HTR-8/SVneo (cell line): ENCODE data around the gene MTMR2.

Experiments
- DNase-seq: peaks from one replicate; pipeline ENCODE4 v3.0.0; 2011; ENCODE audit warnings: low spot score, mixed read lengths; ENCODE audit not compliant: insufficient read length
- FAIRE-seq: peaks from 2 replicates; lab custom pipeline; 2011; peaks lifted over from hg19 to GRCh38; lab: Jason Lieb, UNC

Gene MTMR2

DNA sequence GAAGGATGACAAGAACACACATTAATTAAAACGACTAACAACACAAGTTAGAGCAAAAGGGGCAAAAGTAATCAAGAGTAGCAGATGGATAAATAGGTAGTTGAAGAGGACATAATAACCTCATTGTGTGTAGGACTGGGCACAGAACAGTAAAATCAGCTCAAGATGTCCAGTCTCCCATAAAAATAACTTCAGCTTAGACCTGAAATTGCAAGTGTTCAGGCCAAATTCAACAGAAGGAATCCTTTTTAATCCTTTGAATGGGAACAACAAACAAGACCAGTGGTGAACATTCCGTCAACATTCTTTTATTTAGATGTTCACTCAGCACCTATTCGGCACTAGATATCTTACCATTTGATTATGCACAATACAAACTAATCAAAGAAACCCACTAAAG is 4.4 kb downstream of the MTMR2 start:
- DNase-seq (no peak), FAIRE-seq (no peak)

DNA sequence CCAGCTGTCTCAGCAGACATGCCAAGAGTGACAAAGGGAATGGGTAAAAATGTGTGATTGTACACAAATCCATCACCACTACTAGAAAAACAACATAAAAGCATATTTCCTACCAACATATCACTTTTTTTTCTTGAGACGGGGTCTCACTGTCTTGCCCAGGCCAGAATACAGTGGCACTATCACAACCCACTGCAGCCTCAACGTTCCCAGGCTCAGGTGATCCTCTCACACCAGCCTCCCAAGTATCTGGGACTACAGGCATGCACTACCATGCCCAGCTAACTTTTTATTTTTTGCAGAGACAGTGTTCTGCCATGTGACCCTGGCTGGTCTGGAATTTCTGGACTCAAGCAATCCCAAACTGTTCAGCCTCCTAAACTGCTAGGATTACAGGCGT is 5.2 kb downstream of the MTMR2 start:
- DNase-seq = no peak
- FAIRE-seq = no peak

DNA sequence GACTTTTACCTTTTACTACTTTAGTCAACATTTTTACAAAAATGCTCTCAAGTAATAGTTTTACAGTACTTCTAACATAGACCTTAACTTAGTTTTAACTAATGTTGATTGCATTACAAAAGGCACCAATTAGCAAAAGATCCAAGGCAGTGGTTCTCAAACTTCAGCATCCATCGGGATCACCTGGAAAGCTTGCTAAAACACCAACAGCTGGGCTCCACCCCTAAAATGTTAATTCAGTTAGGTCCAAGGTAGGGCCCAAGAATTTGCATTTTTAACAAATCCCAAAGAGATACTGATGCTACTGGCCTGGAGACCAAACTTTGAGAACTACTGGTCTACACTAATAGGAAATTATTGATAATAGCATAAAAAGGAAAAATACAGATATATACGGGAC is 5.9 kb downstream of the MTMR2 start:
- FAIRE-seq = no peak
- no peak for DNase-seq

DNA sequence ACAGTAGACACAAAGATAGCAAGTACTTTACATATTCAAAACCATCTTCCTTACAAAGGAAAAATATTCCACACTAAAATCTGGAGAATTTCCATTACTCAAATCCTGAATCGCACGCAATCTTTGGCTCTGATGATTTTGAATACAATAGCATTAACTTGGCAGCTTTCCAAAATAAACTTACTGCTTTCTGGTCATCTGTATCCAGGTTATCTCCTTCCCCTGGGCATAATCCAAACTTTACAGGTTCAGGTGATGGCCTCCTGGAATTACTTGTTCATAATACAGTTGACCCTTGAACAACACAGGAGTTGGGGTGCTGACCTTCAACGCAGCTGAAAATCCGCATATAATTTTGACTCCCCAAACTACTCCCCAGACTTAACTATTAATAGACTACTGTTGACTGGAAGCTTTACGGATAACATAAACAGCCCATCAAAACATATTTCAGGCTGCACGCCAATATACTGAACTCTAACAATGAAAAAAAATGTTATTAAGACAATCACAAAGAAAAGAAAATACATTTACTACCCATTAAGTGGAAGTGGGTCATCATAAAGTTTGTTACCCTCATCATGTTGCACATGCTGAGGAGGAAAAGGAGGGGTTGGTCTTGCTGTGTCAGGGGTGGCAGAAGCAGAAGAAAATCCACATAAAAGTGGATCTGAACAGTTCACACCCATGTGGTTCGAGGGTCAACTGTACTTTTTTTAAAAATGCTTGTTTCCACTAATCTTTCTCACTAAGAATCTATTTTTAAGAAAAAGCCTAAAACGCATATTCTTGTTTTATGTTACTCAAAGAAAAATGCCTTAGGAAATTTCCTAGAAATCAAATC is 6.5 kb downstream of the MTMR2 start:
- no peak for FAIRE-seq

DNA sequence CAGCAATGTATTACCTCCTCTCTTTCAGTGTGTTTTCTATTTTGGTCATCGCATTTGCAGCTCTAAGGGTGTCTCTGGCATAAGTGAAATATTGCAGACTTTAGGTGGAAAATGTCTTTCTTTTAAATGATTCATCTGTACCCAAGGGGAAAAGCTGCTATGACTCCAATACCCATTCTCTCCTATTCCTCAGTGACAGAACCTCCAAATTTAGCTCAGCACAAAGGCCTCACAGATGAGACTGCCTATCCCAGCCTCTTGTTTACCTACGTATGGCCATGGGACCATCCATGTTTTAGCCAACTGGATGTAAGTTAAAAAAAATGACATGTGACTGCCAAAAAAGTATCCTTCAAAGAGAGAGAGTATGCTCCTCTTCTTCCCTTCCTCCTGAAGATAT is 7.9 kb downstream of the MTMR2 start:
- FAIRE-seq = no peak
- DNase-seq = no peak

More for the DNA sequence above, 6.5 kb downstream of the MTMR2 start:
- no peak for DNase-seq

DNA sequence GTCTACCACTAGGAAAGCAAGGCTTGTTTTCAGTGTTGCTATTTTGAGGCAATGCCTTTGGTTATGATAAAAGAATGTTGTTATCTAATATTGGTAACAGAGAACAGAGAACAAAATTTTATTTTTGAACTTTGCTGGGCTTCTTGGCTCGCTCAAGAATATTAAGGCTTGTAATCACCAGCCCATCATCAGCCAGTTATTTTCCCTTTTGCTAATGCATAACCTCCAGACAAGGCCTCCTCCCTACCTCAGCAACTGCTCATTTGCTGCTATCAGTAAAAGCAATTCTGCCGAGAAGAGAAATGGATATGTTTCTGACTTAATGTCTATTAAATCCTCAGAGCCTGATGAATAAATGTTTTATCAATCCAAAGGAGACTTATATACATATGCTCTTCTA is 8.9 kb downstream of the MTMR2 start:
- FAIRE-seq = no peak
- DNase-seq = no peak

DNA sequence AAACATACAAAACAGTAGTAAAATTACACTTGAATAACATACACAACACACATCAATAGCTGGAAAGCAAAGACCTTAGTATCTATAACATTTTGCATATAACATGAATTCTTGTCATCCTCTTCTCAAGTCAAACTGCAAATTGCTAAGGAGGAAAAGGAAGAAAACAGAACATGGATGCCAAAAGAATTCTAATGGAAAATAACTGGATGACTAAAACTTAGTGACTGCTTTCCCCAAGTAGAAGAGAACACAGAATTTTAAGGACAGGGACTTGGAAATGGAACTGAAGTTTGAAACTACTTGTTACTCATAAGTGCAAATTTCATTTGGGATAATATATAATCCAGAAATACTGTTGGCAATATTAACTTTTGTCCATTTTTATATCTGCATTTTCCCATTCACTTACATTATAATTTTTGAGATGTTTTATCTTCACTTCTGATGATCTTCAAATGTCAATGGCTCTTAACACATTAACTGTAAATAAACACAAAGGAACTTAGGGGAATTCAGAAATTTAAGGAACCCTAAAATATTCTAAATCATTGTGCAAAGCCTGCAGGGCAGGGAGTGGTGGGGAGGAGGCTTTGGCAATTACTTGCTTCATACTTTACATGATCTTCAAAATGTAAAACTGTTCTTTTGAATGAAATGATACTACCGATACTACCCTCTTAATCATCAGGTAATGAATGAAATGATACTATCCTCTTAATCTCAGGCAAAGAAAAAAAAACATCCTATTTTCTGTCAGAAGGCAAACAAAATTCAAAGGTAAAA is 9.9 kb downstream of the MTMR2 start:
- FAIRE-seq = no peak
- DNase-seq = no peak

DNA sequence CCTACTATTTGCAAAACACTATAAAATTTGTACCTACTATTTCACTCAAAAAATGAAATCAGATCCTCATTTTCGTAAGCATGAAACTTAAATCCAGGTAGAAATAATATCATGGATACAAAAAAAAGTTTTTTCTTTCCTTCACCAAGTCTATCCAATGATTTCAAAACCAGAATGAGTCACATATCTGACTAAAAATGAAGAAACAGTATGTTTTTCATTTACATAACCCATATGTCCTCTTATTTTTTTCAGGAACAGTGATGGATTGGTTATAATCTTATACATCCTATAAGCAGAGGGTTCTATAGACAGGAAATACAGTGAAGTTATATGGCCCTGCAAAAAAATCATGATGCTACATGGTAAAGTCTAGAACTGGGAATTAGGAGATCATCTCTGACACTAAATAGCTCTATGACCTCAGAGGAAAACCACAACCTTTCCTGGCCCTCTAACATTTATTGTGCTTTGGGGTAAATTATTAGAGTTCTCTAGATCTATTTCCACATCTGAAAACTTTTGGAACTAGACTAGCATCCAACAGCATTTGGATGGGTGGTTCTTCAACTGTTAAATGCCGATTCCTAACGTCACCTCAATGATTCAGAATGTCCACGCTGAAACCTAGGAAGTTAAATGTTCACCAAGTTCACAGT is 10.9 kb downstream of the MTMR2 start:
- FAIRE-seq = no peak
- no peak for DNase-seq

DNA sequence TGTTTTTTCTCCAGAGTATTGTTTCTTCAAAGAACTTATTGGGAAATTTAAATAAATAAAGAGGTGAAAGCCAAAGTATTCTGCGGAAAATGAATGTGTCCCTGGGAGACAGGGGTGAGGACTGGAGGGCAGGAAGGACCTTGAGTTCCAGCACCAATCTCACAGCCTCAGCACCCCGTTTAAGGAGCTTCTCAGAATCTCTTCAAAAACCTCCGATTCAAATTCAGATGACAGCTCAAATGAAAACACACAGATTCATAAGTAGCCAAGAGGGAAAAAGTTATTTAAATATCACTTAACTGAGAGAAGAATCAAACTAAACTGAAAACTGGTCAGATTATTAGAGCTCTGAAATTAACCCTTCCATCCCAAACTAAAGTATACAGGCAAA is 12.5 kb downstream of the MTMR2 start:
- FAIRE-seq (no peak), DNase-seq (no peak)

DNA sequence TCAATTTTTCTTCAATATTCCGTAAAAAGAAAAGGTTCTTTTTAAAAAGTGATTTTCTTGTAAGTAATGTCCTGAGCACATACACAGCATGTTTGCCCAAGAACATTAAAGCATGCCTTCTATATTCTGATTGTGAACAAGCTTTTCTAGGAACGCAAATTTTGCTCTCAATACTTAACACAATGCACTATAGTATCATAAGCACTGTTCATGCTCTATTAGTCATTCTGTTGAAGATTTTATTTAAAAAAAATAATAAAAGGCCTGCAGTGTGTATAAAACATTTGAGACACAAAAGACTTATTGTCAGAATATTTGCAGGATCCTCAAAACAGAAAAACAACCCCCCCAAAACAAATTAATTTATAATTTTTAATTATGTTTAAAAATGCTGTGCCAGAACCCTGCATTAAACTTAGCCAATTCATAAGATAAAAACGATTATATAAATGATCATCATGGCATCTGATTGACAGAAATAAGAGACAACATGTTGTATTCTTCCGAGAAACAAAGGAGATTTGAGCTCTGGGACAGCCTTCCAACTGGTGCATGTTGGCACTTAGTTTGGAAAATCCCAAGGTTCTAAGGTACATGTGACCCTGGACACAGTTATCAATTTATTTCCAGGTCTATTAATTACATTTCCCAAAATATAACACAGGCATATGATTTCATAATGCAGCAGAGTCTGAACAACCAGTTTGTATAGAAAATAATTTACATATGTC is 13.1 kb downstream of the MTMR2 start:
- no peak for DNase-seq
- no peak for FAIRE-seq

DNA sequence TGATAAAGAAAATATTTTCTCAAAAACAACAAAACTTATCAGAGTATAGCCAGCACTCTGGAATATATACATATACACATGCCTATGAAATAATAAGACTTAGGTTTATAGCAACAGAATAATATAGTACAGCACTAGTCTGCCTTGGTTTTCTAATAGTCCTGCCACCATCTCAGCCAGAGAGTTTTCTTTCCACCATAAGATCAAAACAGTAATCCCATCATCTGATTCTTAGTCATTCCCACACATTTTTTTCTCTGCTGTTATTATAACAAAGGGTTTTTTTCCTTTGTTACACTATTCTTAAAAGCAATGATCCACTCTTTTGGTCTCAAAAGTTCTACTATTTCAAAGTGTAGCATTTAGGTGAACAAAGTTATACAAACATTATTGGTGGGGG is 15.1 kb downstream of the MTMR2 start:
- DNase-seq (no peak), FAIRE-seq (no peak)

DNA sequence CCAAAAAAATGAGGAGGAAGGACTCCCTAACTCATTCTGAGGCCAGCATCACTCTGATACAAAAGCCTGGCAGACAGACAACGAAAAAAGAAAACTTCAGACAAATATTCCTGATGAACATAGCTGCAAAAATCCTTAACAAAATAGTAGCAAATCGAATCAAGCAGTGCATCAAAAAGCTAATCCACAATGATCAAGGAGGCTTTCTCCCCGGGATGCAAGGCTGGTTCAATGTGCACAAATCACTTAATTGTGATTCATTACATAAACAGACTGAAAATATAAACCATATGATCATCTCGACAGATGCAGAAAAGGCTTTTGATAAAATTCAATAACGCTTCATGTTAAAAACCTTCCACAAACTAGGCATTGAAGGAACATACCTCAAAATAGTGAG is 16.4 kb downstream of the MTMR2 start:
- DNase-seq (no peak), FAIRE-seq (no peak)

DNA sequence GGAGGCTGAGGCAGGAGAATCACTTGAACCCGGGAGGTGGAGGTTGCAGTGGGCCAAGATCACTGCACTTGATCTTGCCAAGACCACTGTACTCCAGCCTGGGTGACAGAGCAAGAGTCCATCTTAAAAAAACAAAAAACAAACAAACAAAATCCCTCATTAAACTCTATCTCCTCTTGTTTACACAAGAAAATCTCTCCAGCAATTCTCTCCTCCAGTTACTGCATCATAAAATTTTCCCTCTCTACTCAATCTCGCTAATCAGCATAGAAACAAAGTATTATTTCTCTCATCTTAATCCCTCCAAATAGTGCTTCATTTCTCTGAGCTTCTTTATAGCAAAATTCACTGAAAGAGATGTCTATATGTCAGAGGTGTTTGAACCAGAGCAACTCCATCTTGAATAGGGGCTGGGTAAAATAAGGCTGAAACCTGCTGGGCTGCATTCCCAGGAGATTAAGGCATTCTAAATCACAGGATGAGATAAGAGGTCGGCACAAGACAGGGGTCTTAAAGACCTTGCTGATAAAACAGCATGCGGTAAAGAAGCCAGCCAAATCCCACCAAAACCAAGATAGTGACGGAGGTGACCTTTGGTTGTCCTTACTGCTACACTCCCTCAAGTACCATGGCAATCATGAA is 19.8 kb downstream of the MTMR2 start:
- no peak for FAIRE-seq
- DNase-seq = no peak

DNA sequence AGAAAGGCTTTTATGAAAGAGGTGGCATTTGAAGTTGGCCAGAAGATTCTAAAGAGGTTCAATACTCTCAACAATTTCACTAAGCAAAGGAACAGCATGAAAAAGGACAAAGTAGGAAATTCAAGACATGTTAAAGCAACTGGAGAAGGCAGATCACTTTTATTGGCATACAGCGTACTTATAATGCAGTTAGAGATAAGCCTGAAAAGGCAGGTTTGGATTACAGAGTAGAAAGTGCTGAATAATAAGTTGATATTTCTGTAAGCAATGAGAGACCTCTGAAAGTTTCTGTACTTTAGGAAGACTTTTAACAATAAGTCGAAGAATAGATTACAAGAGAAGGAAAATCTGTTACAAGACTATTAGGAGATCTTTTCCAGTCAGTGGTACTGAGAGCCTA is 25.1 kb downstream of the MTMR2 start:
- FAIRE-seq (no peak), DNase-seq (no peak)

DNA sequence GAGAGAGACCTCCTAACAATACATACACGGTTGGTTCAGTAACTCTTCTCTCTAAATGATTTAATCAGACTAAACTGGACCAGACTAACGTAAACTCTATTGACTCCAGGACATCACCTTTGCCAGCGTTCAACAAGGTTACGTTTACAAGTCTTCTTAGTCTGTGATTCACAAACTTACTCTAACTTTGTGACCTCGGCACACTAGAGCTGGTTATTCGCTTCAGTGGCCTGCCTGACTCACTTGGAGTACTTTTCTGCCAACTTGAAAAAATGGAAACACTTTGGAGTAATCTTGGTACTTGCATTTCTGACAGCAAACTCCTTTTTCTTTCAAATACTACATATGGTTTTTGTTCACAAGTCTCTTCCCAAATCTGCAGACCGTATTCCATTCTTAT is 26.2 kb downstream of the MTMR2 start:
- no peak for DNase-seq
- no peak for FAIRE-seq

DNA sequence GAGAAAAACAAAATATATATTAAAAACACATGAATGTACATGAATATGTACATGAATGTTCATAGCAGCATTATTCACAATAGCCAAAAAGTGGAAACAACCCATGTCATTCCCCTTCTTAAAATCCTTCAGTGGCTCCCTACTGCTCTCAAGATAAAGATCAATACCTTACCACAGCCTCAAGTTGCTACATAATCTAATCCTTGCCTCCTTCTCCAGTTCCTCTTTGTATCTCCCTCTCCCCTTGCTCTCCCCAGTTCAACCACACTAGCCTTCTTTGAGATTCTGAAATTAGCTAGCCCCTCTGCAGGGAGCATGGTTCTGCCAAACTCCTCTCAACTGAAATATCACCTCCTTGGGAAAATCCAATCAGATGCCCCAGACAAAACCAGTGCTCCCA is 28.1 kb downstream of the MTMR2 start:
- no peak for DNase-seq
- FAIRE-seq = no peak

DNA sequence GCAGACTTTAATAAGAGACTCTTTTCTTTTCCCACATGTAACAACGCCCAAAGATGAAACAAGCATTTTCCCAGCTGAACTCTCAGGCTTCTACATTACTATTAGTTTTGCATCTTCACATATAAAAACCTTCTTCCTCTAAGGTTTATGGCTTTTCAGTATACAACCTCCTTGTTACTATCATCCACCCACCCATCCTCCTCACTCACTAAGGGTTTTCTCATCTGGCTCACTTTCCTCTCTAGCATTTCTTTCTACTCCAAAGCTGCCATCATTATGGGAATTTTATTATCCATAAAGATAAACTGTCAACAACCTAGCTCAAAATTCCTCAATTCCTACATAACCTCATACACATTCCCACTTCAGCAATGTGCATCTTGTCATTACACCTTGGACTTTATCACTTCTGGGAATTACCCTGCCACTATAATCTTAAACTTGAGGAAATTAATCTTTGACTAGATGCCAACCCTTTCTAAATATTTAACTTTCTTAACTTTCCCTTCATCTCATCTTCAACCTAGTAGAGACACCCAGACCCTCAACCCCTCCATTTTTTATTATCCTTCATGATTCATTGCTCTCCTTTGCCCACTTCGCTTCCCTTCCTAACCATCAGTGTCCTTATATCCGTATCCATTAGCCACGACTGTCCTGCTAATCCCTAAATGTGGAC is 30.9 kb downstream of the MTMR2 start:
- FAIRE-seq (peak; percentile 55), DNase-seq (no peak)

DNA sequence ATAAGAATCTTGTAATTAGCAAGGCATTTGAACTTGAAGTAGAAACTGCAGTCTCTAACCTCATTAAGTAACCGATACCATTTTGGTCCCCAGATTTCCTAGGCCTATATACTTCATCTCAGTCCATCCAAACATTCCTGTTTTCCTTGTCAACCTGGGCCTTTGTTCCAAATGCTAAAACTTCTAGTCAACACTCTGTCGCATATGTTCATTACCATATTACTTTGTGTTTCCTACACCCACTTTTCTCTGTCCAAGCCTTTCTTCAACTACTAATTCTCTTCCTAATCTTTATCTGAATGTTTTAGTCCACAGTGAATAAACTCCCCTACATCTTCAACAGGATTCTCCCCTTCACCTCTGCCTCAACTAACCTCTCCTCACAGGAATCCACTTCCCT is 31.4 kb downstream of the MTMR2 start:
- no peak for FAIRE-seq
- no peak for DNase-seq

DNA sequence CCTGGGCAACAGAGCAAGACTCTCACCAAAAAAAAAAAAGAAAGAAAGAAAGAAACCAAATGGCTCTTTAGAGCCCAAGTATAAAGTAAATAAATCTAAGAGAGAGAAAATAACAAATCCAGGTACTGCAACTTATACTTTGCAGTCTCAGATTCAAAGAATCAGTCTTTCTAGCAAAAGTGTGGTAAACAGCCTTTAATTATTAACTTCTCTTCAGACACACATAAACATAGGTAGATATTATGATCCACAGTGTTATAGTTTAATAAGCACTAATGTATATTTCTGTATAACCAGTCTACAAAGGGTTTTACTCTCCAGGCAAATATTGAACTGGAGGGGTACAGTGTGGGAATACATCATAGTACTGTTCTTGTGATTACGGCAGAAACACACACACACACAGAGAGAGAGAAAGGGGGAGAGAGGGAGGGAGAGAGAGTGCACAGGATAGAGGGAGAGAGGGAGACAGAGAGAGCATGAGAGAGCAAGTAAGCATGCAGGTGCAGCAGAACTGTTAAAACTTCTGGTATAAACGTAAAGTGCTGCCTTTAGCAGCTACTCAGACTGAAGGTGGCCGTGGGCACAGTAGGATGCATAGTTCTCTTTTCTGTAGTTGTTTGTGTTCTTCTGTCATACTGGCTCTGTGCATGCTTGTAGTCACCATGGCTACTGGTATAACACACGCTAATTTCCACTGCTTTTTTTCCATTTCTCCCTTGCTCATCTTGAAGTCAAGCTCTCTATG is 32.3 kb downstream of the MTMR2 start:
- FAIRE-seq = no peak

More for the DNA sequence above, 32.3 kb downstream of the MTMR2 start:
- no peak for DNase-seq
